HG03025 (cell line): ENCODE data around the gene DENND2A.
"Not testable (repeated sequence)": the region's sequence is repeated elsewhere in the genome, so short reads cannot be mapped to it uniquely, and the experiment has no call there.

ENCODE experiments used
- ATAC-seq: cut with Tn5 transposase; IDR thresholded peaks from one replicate; pipeline ENCODE4 v1.9.1; 2021; ENCODE audit warnings: mild to moderate bottlenecking, moderate library complexity; ENCODE audit not compliant: unreplicated experiment, low FRiP score

DENND2A gene, protein sequence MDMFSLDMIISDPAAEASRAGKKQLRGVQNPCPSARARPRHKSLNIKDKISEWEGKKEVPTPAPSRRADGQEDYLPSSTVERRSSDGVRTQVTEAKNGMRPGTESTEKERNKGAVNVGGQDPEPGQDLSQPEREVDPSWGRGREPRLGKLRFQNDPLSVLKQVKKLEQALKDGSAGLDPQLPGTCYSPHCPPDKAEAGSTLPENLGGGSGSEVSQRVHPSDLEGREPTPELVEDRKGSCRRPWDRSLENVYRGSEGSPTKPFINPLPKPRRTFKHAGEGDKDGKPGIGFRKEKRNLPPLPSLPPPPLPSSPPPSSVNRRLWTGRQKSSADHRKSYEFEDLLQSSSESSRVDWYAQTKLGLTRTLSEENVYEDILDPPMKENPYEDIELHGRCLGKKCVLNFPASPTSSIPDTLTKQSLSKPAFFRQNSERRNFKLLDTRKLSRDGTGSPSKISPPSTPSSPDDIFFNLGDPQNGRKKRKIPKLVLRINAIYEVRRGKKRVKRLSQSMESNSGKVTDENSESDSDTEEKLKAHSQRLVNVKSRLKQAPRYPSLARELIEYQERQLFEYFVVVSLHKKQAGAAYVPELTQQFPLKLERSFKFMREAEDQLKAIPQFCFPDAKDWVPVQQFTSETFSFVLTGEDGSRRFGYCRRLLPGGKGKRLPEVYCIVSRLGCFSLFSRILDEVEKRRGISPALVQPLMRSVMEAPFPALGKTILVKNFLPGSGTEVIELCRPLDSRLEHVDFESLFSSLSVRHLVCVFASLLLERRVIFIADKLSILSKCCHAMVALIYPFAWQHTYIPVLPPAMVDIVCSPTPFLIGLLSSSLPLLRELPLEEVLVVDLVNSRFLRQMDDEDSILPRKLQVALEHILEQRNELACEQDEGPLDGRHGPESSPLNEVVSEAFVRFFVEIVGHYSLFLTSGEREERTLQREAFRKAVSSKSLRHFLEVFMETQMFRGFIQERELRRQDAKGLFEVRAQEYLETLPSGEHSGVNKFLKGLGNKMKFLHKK

DNA sequence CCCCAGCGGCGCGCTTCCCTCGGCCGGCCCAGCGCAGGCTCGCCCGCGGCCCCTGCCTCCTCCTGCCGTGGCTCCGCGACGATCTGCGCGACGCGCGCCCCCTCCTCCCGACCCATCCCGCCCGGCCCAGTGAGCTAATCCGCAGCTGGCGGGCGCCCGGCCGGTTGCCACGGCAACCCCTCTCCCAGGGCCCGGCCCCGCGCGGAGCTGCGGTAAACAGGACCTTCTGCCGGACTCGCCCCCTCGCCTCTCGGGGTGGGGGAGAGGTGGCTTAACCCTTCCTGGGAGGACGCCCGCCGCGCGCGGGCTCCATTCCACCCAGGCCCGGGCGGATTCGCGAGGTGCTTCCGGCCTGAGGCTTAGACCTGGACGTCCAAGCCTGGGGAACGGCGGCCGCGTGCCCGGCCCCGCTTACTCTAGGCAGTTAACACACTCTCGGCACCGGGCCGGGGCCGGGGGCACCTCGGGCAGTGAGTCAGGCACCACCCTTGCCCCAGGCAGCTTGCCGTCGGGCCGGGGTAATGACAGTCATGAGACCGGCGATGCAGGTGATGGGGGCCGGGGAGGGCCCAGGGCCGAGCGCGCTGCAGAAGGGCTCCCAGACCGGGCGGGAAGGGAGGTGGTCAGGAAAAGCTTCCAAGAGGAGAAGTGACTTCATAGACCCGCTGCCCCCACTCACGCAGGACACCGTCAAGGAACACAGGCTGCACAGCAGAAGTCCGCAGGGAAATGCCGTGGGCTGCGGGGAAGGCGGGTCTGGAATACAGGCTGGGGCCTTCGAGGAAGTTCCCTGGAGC lies at the start of gene DENND2A:
Gene DENND2A, minus strand, starts transcription at position 87 of the 797 bp plus-strand sequence. CDS start 38,416 bp downstream, outside the sequence.
- no peak for ATAC-seq

DNA sequence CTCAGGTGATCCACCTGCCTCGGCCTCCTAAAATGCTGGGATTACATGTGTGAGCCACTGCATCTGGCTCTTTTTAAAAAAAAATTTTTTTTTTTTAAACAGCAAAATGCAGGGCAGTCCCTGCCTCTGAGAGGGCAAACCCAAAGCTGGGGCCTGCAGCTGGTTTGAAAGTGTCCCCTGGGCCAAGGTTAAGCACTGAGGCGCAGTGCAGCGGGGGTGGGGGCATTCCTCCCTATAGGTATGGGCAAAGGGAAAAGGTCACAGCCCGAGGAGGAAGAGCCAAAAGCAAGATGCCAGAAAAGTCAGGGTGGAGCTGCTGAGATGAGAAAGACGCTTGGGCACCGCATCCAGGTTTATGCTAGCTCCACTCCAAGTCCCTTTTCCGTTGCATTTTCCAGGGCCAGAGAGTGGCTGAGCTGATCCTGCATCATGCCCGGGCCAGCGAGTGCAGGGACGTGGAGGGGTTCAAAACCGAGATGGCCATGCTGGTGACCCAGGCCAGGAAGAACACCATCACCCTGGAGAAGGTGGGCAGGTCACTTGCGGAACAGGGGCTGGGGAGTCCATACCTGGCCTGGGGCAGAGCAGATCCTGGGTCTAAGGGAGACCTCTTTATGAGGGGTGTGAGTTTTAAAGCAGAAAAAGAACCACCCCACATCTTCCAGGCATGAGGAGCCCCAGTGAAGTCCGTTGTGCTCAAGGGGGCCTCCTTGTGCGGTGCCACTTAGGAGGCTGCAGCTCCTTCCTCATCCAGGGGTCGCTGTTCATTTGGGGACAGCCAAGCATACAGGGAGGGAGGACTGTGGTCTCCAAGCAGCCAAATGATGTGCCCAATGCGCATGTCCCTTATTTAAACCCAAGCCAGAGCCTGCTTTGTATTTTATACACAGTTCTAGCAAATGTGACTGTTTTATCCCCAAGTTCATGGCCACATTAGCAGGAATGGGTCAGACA lies 48.9 kb upstream of the DENND2A start:
- ATAC-seq, result no peak

DNA sequence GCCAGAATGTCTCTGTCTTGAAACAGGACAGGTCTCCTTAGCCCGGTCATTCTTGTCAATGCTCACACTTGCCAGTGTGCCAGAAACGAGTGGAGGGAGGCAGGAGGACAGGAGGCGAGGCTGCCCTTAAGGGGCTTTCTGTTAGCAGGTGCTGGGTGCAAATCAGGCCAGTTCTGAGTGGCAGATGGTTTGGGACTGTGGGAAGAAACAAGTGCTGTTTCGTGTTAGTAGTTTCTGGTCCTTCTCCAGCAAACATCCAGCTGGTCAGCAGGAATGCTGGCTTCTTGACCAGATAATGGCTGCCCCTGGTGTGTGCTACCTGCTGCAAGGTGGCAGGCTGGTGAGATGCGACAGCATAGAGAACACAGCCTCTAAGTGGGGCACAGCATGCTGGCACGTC lies 47.7 kb upstream of the DENND2A start:
- no peak for ATAC-seq

DNA sequence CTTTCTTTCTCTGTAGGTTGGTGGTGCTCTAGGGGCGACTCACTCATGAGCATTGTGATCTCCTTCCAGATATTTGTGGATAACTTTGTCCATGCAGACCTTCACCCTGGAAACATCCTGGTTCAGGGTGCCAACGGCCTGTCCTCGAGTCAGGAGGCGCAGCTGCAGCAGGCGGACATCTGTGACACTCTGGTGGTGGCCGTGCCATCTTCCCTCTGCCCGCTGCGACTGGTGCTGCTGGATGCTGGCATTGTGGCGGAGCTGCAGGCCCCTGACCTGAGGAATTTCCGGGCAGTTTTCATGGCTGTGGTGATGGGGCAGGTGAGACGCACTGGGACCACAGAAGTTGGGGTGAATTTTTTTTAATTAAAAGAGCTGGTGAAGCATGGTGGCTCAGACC lies 46.3 kb upstream of the DENND2A start:
- ATAC-seq, result no peak

DNA sequence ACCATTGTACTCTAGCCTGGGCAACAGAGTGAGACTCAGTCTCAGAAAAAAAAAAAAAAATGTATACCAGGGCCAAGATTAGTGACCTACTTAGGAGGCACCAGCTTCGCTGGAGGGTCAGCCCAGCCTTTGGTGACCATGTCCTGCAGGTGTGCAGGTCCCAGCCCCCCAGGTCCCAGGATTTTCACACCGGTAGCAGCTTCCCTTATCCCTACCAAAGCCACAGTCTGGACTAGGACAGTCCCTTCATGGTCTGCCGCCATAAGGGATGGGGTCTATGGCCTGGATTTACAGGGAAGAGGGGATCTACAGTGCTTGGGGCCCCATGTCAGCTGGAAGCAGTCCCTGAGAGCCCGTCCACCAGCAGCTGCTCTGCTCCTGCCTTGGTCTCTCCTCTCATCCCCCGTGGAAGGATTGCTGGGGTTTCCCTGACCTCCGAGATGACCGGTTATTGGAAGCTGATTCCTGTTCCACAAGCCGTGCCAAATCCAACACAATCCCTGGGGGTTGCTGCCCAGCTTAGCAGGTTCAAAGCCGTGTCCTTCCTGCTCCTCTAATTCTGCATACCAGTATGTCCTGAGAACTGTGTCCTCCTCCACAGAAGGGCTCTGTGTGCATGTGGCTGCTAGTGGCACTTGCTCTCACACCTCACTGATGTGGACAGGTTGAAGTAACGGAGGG lies 44.9 kb upstream of the DENND2A start:
- no peak for ATAC-seq

DNA sequence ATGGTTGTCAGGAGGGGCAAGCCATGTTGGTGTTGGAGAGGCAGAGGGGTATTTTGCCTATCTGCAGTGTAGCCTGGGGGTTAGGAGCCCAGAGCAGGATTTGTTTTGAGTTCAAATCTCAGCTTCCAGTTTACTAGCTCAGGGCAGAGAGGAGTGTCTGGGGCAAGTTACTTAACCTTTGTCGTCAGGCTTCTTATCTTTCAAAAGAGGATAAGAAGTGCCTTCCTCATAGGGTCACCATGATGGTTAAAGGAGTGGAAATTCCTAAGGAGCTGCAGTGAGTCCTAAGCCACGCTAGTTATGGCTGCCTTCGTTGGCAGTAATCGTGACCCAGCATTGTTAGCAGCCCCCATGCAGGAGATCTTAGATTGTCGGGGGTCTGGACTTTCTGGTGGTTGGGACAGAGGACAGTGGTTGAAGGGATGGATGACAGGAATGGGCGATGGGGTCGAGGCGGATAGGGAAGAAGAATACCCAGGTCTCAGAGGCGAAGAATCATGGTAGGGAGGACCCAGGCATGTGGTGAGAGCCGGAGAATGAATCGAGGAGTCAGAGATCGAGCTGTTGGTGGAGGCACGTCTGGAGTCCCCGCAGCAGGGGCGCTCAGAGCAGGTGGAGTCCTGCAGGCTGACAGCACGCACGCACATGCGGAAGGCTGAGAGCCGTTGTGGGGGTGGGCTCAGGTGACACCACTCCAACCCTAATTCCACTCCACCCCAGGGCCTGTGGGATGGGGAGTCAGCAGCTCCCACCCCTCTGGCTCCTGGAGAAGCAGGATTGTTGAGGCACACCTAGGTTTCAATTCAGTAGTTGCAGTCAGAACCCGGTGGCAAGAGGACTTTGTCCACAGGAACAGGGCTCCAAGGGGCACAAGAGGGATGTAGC lies 43.7 kb upstream of the DENND2A start:
- no peak for ATAC-seq

DNA sequence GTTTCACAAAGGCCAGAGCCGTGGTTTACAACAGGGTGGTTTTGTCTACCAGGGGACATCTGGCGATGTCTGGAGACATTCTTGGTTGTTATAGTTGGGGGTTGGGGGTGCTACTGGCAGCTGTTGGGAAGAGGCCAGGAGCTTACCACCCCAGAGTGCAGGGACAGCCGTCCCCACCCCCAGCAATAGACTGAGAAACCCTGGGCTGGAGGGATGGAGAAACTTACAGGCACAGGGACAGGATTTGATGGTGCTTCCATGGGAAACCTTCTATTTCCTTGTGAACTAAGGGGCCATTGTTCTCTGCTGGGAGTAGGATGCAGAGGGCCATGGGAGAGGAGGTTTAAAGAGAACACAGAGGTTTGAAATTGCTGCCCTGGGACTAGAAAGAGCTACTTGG lies 43.0 kb upstream of the DENND2A start:
- no peak for ATAC-seq

DNA sequence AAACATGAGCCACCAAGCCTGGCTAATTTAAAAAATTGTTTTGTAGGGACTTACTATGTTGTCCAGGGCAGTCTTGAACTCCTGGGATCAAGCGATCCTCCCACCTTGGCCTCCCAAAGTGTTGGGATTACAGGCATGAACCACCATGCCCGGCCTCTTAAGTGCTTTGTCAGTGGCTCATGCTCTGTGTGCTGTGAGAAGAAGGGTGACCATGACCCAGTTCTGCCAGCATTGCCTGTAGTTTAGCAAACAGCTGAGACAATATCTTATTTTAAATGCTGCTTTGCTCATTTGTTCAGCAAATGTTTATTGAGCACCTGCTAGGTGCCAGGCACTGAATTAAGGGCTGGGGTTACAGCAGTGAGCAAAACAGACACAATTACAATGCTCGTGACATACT lies 41.2 kb upstream of the DENND2A start:
- ATAC-seq, result no peak

DNA sequence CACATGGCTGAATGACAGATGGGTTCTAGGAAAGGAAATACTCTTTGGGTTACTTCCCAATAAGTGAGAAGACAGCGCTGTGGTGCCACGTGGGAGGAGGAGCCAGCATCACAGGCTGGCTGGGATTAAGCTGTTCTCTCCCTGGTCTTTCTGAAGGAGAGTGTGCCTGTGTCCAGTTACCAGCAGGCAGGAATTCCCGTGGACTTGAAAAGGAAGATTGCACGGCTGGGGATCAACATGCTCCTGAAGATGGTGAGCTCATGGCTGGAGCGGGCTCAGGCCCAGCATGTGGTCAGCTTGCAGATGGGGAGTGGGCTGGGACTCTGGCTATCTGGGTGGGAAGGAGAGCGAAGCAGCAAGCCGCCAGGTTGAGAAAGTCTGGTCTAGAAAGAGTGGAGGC lies 40.3 kb upstream of the DENND2A start:
- ATAC-seq, result no peak

DNA sequence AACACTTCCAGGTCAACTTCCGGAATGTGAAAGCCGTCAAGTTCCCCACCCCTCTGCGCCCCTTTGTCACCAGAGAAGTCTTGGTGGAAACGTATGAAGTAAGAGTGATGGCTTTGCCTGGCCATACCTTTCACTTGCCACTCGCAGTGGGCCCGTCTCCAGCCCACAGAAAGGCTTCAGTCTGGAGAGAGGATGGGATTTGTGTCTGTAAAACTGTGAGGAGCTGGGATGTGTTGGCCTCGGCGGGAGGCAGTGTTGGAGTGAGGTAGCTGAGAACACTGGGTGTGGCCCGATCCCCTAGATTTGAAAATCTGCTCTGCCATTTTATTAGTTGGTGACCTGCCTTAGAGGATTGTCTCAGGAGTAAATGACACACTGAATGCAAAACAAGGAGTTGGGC lies 38.6 kb upstream of the DENND2A start:
- ATAC-seq, result no peak

DNA sequence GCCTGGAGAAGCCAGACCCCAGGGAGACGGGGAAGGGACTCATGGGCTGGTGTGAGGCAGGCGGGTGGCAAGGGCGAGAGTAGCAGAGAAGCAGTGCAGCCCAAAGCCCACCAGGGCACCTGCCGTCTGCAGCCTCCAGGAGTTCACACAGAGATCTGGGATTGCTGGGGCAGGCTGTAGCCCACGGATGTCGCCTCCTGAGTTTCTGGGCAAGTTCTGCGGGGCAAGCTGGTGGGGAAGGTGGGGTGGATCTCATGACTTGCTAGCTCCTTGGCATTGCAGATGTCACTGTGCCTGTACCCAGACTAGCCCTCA lies 38.2 kb upstream of the DENND2A start:
- no peak for ATAC-seq

DNA sequence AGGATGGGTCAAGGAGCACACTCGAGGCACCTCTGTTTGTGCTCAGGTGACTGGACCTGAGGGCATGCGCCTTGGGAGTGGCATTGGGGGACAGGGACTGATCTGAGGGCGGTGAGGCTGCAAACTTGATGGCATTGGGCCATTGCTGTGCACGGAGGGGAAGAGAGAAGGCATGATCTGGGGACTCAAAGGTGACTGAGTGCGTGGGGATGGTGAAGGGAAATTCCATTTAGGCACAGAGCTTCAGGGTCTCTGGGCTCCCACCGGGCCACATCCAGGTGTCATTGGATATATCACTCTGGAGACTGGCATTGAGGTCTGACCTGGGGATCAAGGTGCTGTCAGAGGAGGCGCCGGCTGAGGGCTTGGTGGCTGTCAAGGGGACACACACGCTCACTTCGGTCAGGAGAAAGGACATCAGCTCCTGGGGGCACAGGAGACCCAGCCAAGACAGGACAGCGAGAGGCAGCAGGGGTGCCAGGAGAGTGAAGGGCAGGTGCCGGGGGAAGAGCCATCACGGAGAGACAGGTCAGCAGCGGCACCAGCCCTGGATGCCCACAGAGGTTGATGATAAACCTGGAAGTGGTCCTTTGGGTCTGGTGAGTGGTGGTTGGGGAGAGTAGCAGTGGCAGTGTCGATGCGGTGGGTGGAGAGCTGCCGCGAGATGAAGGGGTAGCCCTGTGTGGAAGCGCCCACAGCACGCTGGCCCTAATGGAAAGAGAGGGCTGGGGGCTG lies 37.6 kb upstream of the DENND2A start:
- ATAC-seq, result no peak

DNA sequence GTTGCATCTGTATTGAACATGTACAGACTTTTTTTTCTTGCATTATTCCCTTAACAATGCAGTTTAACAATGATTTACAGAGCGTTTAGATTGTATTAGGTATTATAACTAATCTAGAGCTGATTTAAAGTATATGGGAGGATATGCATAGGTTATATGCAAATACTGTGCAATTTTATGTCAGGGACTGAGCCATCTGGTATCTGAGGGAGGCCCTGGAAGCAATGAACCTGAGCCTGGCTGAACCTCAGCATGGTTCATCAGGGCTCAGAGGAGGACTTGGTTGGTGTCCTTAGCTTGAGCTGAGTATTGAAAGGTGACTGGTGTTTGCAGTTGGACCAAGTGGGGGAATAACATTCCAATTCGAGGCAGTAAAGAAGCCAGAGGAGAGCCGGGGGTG lies 36.9 kb upstream of the DENND2A start:
- no peak for ATAC-seq

DNA sequence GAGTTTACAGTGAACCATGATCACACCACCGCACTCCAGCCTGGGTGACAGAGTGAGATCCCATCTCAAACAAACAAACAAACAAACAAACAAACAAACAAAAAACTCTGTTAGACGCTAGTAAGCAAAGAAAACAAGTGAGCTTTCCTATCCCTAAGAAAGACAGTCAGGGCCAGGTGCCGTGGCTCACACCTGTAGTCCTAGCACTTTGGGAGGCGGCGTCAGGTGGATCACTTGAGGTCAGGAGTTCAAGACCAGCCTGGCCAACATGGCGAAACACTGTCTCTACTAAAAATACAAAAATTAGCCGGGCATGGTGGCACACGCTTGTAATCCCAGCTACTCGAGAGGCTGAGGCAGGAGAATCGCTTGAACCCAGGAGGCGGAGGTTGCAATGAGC lies 36.3 kb upstream of the DENND2A start:
- not testable (repeated sequence) for ATAC-seq

DNA sequence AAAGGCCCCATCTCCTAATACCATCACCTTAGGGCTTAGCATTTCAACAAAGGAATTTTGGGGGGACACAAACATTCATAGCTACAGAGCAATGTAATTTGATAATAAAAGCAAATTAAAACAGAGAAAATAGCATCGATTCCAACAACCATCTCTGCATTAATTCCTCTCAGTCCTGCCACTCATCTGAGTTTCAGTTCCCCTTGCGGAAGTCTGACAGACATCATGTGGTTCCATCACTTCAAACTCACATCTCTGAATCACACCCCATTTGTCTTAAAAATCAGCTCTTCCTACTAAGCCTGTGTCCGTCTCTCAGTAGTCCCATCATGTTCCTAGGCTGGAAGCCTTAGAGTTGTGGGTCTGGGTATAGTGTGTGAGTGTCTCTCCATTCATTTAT lies 35.7 kb upstream of the DENND2A start:
- peak; percentile 43 for ATAC-seq

DNA sequence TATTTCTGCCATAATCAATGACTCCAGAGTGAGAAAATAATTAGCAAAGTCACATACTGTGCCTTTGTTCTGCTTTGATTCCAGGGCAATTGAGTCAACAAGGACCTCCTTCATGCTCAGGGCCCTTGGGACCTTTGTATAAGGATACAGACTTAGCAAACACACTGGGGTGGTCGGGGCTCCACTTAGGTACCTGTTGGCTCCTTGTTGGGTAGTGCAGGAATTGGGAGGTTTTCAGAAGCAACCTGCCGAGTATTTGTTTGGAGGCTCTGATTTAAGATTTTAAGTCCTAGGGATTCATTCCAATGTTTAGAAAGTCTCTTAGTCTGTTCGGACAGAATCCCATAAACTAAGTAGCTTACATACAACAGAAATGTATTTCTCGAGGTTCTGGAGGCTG lies 35.1 kb upstream of the DENND2A start:
- ATAC-seq, result no peak

DNA sequence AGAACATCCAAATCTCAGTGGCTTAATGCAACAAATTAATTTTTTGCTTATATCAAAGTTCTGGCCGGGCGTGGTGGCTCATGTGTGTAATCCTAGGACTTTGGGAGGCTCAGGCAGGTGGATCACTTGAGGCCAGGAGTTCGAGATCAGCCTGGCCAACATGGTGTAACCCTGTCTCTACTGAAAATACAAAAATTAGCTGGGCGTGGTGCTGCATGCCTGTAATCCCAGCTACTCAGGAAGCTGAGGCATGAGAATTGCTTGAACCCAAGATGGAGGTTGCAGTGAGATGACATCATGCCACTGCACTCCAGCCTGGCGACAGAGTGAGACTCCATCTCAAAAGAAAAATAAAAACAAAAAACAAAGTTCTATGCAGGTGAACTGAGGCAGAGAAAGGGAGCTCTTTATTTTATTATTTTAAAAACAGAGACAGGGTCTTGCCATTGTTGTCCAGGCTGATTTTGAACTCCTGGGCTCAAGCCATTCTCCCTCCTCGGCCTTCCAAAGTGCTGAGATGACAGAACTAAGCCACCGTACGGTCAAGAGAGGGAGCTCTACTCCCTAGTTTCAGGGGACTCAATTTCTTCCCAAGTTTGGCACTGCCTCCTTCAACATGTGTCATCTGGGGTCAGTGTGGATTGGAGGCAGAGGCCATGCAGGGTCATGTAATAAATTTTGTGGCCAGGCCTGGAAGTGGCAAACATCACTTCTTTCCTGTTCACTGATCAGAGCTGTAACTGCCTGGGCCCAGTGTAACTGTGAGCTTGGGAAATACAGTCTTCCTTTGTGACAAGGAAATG lies 34.5 kb upstream of the DENND2A start:
- no peak for ATAC-seq
